HEK293 (cell line): ENCODE measurements around the gene TCERG1L.

Experiments
- CTCF ChIP-seq: fragments of 450-650 bp; formaldehyde crosslinking; IDR thresholded peaks from 2 replicates; pipeline ENCODE4 v1.5.1; 2016; ENCODE audit warnings: missing biosample characterization, missing genetic modification characterization
- PATZ1 ChIP-seq: fragments of 450-650 bp; formaldehyde crosslinking; IDR thresholded peaks from 2 replicates; pipeline ENCODE4 v1.5.1; 2016; ENCODE audit warnings: missing biosample characterization, missing genetic modification characterization
- RBAK ChIP-seq: fragments of 450-650 bp; formaldehyde crosslinking; IDR thresholded peaks from 2 replicates; pipeline ENCODE4 v1.5.1; 2016; ENCODE audit warnings: missing biosample characterization, missing genetic modification characterization
- SALL2 ChIP-seq: fragments of 450-650 bp; formaldehyde crosslinking; IDR thresholded peaks from 2 replicates; pipeline ENCODE4 v1.5.0; 2017; ENCODE audit warnings: missing biosample characterization, mild to moderate bottlenecking, missing genetic modification characterization, borderline replicate concordance
- SP3 ChIP-seq: fragments of 450-650 bp; formaldehyde crosslinking; IDR thresholded peaks from 2 replicates; pipeline ENCODE4 v1.5.1; 2016; ENCODE audit warnings: missing biosample characterization, missing genetic modification characterization
- ZFP37 ChIP-seq: fragments of 450-650 bp; formaldehyde crosslinking; IDR thresholded peaks from 2 replicates; pipeline ENCODE4 v1.5.1; 2016; ENCODE audit warnings: missing biosample characterization, missing genetic modification characterization
- ZNF274 ChIP-seq, 2 experiments: fragments of 200-500 bp in 1 of 2; fragments of 450-650 bp in 1 of 2; sonication (Bioruptor generic) in 1 of 2; formaldehyde crosslinking in 1 of 2; IDR thresholded peaks; 2 replicates each; pipeline versions ENCODE4 v1.5.1 to v1.6.1; 2014 to 2016; ENCODE audit warnings: borderline replicate concordance in 1 of 2, inconsistent platforms in 1 of 2, low read length in 1 of 2, missing biosample characterization in 1 of 2, missing genetic modification characterization in 1 of 2
- ZNF362 ChIP-seq: fragments of 450-650 bp; formaldehyde crosslinking; IDR thresholded peaks from 2 replicates; pipeline ENCODE4 v1.5.1; 2016; ENCODE audit warnings: missing biosample characterization, missing genetic modification characterization
- ZNF398 ChIP-seq: fragments of 450-650 bp; formaldehyde crosslinking; IDR thresholded peaks from 2 replicates; pipeline ENCODE4 v1.5.1; 2017; ENCODE audit warnings: missing biosample characterization, missing genetic modification characterization
- ZNF488 ChIP-seq: fragments of 450-650 bp; formaldehyde crosslinking; IDR thresholded peaks from 2 replicates; pipeline ENCODE4 v1.5.1; 2016; ENCODE audit warnings: missing biosample characterization, missing genetic modification characterization
- ZNF514 ChIP-seq: fragments of 450-650 bp; formaldehyde crosslinking; IDR thresholded peaks from 2 replicates; pipeline ENCODE4 v1.5.1; 2016; ENCODE audit warnings: missing biosample characterization, missing genetic modification characterization
- ZNF670 ChIP-seq: fragments of 450-650 bp; formaldehyde crosslinking; IDR thresholded peaks from 2 replicates; pipeline ENCODE4 v1.5.1; 2016; ENCODE audit warnings: missing biosample characterization, missing genetic modification characterization, low read depth
- ZNF830 ChIP-seq: fragments of 450-650 bp; IDR thresholded peaks from 2 replicates; pipeline ENCODE4 v1.5.0; 2018; ENCODE audit warnings: missing biosample characterization, missing genetic modification characterization, low read depth, mild to moderate bottlenecking, moderate library complexity

- TF ChIP-seq ZNF514 (tag by site-specific recombination) (no peak), ZFP37 (tag by site-specific recombination) (no peak), PATZ1 (tag by site-specific recombination) (no peak), RBAK (no peak), CTCF (tag by site-specific recombination) (no peak), ZNF362 (tag by site-specific recombination) (no peak), ZNF274 (IDR thresholded peaks at IDR 0.05; ENCODE audit: low read length) (no peak), ZNF274 (tag by site-specific recombination; IDR thresholded peaks at IDR 0.05; ENCODE audit: borderline replicate concordance) (no peak), ZNF670 (tag by site-specific recombination) (no peak), ZNF830 (no peak), ZNF398 (no peak), SALL2 (no peak), SP3 (tag by site-specific recombination) (no peak), ZNF488 (no peak)
Observed at GRCh38 chr10:131249238-131249954, 62.1 kb downstream of the TCERG1L start.
